Stimulated activated CD4-positive, alpha-beta T cell treated with anti-CD3 and anti-CD28 coated beads, Interleukin-1b, Interleukin-23, amount 100 ng/mL, for 24 hours (primary cell): ENCODE measurements around the gene GPR171.
"Not testable (repeated sequence)": the region's sequence is repeated elsewhere in the genome, so short reads cannot be mapped to it uniquely, and the experiment has no call there.

ENCODE experiments used
- DNase-seq, 4 experiments: peaks; one replicate each; pipeline ENCODE4 v3.0.0-alpha.2; 2020; ENCODE audit warnings: low read depth in 4 of 4, low spot score in 1 of 4

GPR171 gene, protein sequence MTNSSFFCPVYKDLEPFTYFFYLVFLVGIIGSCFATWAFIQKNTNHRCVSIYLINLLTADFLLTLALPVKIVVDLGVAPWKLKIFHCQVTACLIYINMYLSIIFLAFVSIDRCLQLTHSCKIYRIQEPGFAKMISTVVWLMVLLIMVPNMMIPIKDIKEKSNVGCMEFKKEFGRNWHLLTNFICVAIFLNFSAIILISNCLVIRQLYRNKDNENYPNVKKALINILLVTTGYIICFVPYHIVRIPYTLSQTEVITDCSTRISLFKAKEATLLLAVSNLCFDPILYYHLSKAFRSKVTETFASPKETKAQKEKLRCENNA

DNA sequence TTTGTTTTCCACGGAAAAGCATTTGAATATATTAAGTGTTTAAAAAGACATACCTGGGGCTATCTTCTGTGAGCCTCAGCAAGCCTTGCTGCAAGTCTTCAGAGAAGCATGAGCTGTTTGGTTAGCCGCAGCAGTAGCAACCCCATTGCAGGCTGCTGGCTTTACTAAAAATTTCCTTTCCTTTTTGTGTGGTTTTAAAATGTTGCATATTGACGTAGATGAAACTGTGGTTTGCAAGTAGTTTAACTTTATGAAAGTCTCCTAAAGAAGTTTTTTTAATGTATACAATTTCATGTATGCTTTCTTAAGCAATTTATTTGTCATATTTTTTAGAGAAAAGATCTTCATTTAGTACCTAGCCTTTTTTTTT, at the start of gene GPR171:
GPR171 (minus strand) TSS at position 166 of the 370 bp plus-strand sequence. CDS start 3,830 bp downstream, outside the sequence.
- DNase-seq, result peak in 2 of 4 experiments; percentile 24 to 41

DNA sequence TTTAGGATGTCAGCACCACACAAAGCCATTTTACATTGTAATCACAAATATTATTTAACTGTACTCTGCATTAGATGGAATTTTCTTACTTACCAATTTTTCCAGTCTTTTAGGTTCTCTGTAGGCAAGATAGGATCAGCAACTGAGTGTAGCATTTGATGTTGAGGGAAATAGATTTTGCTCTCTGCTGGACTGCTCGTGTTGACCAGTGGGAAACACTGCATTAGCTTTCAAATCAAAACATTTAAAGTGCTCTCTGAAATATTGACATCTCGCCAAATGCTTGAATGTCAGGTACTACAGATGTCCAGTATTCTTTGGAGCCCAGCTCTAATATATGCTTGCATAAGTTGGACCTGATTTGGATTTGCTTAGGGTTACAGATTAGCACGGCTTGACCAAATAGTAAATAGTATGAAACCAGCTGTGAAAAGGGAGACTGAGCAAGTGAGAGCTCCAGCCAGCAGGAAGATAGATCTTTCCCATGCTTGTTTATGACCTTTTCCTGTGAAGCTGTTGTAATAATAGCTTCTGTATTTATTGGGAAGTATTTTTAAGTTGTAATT, 45.8 kb upstream of the GPR171 start:
- no peak for DNase-seq

DNA sequence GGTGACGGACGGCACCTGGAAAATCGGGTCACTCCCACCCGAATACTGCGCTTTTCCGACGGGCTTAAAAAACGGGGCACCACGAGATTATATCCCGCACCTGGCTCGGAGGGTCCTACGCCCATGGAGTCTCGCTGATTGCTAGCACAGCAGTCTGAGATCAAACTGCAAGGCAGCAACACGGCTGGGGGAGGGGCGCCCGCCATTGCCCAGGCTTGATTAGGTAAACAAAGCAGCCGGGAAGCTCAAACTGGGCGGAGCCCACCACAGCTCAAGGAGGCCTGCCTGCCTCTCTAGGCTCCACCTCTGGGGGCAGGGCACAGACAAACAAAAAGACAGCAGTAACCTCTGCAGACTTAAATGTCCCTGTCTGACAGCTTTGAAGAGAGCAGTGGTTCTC, 39.0 kb upstream of the GPR171 start:
- DNase-seq, result not testable (repeated sequence)

DNA sequence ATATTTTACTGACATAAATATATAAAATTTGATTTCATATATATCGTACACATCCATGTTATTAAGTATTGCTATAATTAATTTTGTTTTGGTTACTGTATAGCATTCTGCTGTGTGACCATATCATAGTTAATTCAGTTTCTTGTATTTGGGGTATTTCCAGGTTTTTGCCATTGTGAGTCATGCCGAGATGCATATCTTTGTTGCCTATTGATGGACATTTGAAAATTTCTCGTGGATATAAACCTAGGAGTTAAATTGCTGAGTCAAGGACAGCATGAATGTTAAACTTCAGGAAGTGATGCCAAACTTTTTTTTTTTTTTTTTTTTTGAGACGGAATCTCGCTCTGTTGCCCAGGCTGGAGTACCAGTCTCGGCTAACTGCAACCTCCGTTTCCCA, 33.7 kb upstream of the GPR171 start:
- no peak for DNase-seq

DNA sequence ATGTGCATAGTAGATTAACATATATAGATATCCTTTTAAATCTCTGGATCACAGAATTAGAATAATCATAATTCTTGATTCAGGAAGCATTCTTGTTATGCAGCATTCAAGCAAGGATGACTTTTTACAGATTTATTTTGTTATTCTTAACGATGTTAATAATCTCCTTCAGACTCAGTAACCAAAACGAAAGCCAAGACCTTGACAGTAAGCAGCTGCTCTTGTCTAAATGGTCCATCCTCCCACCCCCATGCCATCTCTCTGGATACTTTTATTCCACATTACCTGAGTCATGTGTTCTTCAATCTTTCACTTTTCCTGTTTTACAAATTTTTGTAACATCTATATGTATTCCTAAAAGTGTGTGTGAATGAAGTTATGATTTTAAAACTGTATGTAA, 33.3 kb upstream of the GPR171 start:
- DNase-seq, result no peak

DNA sequence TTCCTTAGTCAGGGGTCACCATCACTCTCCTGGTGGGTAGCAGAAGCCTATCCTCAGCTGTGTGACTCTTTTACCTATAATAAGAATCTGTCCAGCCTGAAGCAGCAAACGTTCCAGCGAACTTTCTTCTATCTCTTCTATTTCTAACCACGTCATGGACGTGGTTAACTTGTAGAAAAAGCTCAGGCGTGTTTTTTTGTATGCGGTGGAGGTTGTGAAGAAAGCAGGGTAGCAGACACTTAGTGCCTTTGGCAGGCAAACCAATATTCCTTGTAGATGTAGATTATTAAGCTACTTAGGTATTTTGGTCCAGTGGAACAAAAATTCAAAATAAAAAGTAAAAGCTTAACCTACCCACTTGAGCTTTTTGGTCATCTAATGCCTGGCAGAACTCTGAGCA, 31.8 kb upstream of the GPR171 start:
- DNase-seq, result no peak

DNA sequence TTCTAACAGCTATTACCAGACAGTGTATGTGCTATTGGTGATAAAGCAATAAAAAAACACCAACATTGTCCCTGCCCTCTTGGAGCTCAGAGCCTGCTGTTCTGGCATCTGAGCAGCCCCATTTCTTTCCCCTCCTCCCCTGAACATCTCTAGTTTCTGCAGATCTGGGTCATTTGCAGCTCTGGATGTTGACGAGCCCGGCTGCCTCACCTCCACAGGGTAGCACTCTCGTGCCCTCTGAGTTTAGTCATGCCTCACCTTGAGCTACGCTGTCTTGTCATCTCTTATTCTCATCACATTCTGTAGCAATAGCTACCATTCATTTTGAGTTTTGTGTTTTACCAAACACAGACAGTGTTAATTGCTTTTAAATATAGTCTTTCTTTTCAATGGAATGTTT, 30.0 kb upstream of the GPR171 start:
- no peak for DNase-seq

DNA sequence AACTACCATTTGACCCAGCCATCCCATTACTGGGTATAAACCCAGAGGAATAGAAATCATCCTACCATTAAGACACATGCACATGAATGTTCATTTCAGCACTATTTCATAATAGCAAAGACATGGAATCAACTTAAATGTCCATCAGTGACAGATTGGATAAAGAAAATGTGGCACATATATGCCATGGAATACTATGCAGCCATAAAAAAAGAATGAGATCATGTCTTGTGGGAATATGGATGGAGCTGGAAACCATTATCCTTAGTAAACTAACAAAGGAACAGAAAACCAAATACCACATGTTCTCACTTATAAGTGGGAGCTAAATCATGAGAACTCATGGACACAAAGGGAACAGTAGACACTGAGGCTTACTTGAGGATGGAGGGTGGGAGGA, 29.4 kb upstream of the GPR171 start:
- DNase-seq, result not testable (repeated sequence)

DNA sequence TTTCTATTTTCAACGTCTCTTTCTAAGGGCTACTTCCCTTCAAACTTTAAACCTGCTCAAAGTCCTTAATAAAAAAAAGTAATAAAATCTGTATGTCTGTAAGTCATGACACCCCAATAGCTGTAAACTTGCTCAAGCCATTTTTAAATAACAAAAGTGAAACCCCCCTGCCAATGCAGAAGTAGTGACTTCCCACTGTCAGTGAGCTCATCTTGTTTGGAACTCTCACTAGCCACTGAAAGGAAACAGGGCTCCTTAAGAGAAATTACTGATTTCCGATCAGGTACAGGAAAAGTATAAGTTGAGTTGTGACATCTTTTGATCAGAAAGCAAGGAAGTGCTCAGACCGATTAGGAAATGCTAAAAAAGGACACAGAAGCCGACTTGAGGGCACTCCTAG, 27.6 kb upstream of the GPR171 start:
- no peak for DNase-seq

DNA sequence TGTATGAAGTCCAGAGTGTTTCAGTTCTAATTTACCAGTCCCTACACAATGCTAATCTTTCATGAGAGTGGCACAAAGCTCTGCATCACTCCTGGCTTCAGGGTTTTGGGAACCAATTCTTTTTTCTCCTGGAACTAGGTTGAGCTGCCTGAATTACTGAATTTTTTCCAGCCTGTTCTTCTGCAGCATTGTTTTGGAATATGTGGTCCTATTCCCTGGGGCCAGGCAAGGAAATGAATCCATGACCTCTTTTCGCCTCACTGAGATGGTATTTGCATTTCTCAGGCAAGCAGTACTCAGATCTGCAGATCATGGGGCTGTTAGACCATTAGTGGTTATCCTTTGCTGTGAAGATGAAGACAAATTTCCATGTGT, 25.6 kb upstream of the GPR171 start:
- DNase-seq, result no peak

DNA sequence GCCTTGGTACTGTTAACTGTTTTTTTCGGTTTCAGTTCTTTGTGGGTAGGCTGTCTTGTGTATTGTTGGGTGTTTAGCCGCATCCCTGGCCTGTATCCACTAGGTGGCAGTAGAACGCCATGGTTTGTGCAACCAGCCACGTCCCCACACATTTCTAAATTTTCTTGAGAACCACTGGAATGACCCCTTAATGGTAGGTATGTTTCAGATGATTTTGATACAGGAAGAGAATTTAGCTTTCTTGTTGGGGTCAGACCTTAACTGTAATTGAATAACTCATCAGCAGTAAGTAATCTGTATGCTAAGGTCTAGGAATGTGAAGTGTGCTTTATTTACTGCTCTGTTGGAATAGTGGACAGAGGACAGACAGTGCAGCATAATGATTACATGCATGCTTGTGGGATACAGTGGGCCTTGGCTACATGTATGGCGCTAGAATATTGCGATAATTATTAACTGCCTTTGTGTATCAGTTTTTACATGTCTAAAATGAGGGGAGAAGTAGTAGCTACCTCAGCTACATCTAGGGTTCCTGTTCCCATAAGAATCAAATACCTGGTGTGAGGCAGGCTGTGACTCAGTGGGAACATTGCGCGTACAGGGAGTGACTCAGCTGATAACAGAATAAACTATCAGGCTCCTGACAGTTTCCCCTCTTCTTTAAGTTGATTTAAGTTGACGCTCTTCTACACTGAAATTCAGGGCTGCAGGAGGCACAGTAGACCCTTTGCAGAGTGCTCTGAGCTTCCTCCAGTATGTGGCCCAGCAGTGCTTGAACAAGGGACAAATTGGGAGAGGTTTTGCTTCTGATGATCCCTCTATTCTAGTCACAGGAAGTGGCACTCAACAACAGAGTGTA, 25.0 kb upstream of the GPR171 start:
- peak; percentile 57 to 74 (median 64) for DNase-seq

DNA sequence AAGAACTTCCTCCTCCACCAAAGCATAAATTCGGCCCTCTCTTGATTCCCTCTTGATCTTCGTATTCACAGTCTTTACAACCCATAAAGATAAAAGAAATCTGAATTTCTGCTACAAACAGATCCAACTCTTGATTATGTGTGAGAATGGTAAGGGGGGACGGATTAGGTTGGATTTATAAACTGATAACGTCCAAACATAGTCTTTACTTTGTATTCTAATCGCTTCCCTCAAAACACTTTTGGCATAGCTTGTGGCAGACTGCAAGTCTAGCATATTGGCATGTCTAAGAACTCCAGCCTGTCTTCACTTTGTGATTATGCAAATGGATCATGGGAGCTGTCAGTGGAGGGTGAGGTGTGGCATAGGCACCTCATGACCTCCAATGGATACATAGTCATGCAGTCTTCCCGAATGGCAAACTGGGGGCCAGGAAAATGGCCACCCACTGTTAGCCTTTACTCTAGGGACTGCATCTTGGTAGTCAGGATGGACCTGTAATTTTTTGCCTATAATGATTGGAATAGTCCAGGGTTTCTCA, 24.3 kb upstream of the GPR171 start:
- no peak for DNase-seq

DNA sequence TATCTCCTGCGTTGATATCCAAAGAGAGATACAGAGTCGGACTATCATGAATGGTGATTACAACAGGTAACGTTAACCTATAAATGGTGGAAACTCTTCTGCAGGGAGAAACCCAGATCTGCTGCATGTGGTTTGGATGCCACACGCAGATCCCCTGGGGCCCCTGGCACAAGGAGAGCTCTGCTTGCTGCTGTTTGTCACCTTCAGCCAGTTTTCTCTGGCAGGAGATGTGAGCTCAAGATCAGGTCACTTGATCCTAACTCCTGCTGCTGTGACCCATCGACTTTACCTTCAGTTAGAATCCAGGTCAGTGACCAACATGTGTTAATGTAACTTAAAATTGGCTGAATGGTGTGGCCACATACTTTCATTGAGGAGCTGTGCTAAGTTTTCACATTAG, 23.8 kb upstream of the GPR171 start:
- no peak for DNase-seq

DNA sequence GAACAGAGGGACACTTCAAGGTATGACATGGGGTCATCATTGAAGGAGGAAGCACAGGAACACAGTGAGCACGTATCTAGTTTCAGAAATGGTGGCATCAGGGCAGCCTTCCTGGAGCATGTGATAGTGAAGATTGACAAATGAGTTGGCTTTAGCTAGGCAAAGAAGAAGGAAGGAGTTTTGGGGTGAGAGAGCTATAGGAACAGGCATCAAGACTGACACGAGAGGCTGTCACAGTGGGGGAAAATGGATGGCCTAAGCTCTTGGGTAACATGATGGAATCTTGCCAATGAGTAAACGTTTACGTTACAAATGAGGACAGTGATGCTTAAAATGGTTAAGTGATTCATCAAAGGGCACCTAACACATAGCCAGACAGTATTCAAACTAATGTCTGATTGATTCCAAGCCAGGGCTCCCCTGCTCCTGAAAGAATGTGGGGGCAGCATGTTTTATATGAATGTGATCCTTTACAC, 23.1 kb upstream of the GPR171 start:
- no peak for DNase-seq

DNA sequence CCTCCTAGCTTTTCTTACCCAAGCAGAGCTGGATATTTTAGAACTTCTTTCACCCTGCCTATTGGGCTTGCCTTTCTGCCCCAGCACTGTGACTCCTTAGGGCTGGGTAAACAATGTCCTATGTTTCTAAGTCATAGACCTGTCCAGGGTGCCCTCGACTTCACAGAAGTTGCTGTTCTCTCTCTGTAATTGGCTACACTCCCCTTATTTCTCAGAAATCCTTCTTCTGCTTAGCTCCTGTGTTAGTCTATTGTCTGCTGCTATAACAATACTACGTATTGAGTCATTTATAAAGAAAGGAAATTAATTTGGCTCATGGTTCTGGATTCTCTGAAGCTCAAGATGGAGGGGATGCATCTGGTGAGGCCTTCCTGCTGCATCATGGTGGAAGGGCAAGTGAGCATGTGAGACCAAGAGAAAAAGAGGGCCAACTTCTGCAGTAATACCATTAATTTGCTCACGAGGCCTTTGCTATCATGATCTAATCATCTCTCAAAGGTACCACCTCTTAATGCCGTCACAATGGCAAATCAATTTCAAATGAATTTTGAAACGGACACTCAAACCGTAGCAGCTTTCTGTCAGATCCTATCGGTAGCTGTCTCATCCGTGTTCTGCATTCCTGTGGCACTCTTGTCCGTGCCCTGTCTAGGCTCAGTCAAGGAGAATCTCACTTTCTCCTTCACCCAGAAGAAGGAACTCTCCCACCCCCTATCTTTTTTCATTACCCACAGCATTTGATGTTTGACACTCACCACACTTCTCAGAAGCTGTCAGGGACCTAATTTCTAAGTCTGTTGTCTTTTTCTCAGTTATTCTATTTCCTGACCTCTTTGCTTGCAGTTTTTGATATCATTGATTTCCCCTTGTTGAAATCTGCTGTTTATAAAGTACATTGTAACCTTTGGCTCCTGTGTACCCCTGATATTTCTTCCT, 22.3 kb upstream of the GPR171 start:
- no peak for DNase-seq

DNA sequence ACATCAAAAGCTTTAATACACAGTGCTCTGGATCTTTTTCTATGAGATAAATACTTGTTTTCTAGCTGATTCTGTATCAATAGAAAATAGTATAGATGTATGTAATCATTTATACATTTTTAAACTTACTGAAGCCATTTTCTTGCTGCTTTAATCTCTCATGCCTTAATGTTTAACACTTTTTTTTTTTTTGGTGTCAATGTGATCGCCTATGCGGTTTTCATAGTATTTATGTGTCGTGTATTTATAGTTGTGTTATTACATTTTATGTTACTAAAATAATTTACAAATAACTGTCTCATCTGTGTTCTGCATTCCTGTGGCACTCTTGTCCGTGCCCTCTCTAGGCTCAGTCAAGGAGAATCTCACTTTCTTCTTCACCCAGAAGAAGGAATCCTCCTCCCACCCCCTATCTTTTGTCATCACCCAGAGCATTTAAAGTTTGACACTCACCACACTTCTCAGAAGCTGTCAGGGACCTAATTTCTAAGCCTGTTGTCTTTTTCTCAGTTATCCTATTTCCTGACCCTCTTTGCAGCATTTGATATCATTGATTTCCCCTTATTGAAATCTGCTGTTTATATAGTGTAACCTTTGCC, 21.4 kb upstream of the GPR171 start:
- no peak for DNase-seq

DNA sequence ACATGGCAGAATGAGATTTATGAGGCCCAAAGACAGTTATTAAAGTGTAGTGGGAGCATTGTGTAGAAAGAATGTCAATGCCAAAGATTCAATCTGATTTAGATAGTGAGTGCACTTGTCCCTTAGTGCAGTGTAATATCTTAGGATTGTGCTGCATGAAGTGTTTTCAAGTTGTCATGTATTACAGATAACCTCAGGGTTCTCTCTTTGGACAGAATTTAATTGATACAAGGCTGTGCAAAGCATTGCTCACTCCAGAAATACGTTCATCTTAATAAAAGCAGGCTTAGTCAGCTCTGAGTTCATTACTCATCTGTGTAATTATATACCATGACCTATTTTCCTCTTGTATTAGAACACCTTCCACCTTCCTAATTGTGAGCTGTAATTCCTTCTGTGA, 16.0 kb upstream of the GPR171 start:
- no peak for DNase-seq

DNA sequence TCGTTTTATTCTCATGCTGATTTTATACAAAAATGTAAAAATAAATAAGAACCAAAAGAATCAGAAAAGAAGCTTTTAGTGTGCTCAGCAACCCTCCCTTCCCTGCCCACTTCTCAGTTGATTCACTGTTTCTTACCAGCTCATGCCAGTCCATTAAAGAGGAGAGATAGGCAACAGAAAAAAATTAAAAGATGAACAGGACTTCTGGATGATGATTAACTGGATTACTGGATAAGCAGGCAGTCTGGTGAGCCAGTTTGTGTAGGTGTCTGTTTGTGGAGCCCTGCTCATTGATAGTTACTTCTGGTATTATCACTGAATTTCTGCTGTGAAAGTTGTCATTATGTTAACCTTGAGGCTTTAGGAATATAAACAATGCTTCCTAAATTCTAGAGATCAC, 15.1 kb upstream of the GPR171 start:
- DNase-seq, result no peak

DNA sequence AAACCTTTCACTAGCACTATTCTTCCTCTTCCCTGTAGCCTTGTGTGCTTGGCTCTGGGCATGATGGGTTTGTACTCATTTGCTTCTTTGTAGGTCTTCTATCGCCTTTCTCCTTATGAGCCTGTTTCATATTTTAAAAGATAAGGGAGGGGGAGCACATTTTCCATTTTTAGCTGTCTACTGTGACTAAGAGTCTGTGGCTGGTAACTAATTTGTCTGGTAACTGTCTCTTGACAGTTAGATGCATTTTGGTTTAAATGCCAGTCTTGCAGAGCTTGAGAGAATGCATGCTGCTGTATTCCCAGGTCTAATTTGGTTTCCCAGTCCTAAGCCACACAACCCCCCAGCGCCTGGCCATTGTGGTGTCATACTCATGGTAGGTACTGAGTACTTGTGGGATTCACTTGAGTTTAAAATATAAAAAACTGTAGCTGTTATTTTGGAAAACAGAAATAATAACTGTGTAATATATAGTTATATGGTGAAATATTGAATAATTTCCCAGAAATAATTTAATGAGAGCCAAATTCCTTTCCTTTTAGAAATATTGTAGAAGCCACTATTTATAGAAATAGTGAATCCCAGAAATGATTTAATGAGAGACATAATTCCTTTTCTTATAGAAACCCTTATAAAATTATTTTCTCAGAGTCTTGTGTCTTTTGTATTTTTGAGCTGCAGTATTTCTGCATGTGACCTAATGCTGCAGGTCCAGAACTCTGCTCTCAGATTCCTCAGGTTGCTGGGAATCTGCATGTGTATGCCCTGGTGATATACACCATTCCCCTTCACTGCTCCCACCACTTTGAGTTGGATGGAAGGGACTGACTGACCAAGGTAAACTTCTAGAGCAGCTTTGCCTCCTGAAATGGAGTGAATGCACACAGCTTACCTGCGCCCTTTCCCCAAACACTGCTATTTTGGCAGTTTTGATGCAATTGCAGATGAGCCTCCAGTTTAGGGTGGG, 13.9 kb upstream of the GPR171 start:
- no peak for DNase-seq
